ENCODE data around the gene AMZ1.
A peak's percentile ranks its signal among the peaks of the same experiment; 100 is the strongest.

Gene AMZ1

GRCh38 chr7:2754086-2754485, 66.1 kb downstream of the AMZ1 start:
- no peak overlapping the region for H3K4me3 ChIP-seq (ENCODE audit: low read depth, low read length)
- no peak for TF ChIP-seq CTCF (IDR thresholded peaks at IDR 0.05; ENCODE audit: control insufficient read depth, extremely low read depth, insufficient read depth)
- no peak for DNase-seq (ENCODE audit: low read depth)

- H3K4me3 ChIP-seq (ENCODE audit: low read depth, low read length), result no peak overlapping the region
- no peak for TF ChIP-seq CTCF (IDR thresholded peaks at IDR 0.05; ENCODE audit: control insufficient read depth, extremely low read depth, insufficient read depth)
- DNase-seq (ENCODE audit: low read depth), result no peak
These were observed 66.9 kb downstream of the AMZ1 start for GRCh38 chr7:2754912-2755311.

GRCh38 chr7:2755531-2755930, 67.5 kb downstream of the AMZ1 start:
- TF ChIP-seq CTCF (IDR thresholded peaks at IDR 0.05; ENCODE audit: control insufficient read depth, extremely low read depth, insufficient read depth), result no peak
- no peak for DNase-seq (ENCODE audit: low read depth)
- no peak overlapping the region for H3K4me3 ChIP-seq (ENCODE audit: low read depth, low read length)

- no peak for TF ChIP-seq CTCF (IDR thresholded peaks at IDR 0.05; ENCODE audit: control insufficient read depth, extremely low read depth, insufficient read depth)
- no peak overlapping the region for H3K4me3 ChIP-seq (ENCODE audit: low read depth, low read length)
- DNase-seq (ENCODE audit: low read depth), result peak; percentile 44
These were observed 69.4 kb downstream of the AMZ1 start for GRCh38 chr7:2757361-2757903.

- TF ChIP-seq CTCF (IDR thresholded peaks at IDR 0.05; ENCODE audit: control insufficient read depth, extremely low read depth, insufficient read depth), result no peak
- peak; percentile 13 for DNase-seq (ENCODE audit: low read depth)
- no peak overlapping the region for H3K4me3 ChIP-seq (ENCODE audit: low read depth, low read length)
These were observed 70.1 kb downstream of the AMZ1 start for GRCh38 chr7:2757904-2758672.

GRCh38 chr7:2758673-2759616, 70.9 kb downstream of the AMZ1 start:
- no peak for TF ChIP-seq CTCF (IDR thresholded peaks at IDR 0.05; ENCODE audit: control insufficient read depth, extremely low read depth, insufficient read depth)
- no peak for DNase-seq (ENCODE audit: low read depth)
- H3K4me3 ChIP-seq (ENCODE audit: low read depth, low read length), result no peak overlapping the region

All from LNCaP clone FGC (cell line).